ENCODE measurements around the gene GNG7. TPM values are rescaled to one million over a fixed set of nuclear protein-coding genes. Genes with fewer than 3 reads are reported as not detected.

GNG7 gene
- 0.45 and 0.65 TPM in 2 replicates for total RNA-seq (ENCODE audit: low replicate concordance)

DNA sequence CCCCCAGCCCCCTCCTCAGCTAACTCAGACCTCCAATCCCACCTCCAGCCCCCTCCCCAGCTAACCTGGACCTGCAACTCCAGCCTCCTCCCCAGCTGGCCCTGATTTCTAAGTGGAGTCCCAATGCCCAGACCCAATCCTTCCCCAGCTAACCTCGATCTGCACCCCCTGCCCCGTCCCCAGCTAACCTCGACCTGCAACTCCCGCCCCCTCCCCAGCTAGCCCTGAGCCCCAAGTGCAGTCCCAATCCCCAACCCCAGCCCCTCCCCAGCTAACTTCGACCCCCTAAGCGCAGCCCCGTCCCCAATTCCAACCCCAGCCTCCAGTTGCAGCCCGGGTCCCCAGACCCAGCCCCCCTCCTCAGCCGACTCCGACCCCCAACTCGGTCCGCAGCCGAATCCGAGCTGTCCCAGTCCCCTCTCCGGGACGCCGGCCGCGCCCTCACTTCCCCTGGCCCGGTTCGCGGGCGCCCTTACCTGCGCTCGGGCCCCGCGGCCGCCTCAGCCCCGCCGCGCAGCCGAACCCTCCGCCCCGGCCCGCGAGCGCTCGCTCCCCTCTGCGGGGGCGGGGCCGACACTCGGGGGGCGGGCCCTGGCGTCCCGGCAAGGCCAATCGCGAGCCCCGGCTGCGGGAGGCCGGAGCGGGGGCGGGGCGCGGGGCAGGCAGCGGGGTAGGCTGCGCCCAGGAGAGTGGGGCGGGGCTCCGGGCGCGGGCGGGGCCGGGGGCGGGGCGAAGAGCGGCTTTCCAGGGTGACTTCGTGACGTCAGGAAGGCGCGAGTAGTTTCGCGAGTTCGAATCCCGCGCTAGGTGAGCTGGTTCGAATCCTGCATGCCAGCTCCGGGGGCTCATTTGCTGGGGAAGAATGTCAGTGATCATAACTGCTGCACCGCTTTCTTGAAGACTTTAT, at the start of gene GNG7:
TSS of gene GNG7 (minus strand) at position 525 of the 907 bp plus-strand sequence. CDS start 182,006 bp downstream, outside the sequence.
- TF ChIP-seq CTCF (IDR thresholded peaks at IDR 0.05; ENCODE audit: insufficient read depth, low read length), result no peak
- peak; percentile 69 for DNase-seq (ENCODE audit: low read depth)
- H3K4me3 ChIP-seq (ENCODE audit: low read depth, low read length), result peak within 1 kb of the TSS; percentile 65

GRCh38 chr19:2751438-2751830, 48.9 kb upstream of the GNG7 start:
- TF ChIP-seq CTCF (IDR thresholded peaks at IDR 0.05; ENCODE audit: insufficient read depth, low read length), result no peak
- H3K4me3 ChIP-seq (ENCODE audit: low read depth, low read length), result no peak overlapping the region
- DNase-seq (ENCODE audit: low read depth), result no peak

DNA sequence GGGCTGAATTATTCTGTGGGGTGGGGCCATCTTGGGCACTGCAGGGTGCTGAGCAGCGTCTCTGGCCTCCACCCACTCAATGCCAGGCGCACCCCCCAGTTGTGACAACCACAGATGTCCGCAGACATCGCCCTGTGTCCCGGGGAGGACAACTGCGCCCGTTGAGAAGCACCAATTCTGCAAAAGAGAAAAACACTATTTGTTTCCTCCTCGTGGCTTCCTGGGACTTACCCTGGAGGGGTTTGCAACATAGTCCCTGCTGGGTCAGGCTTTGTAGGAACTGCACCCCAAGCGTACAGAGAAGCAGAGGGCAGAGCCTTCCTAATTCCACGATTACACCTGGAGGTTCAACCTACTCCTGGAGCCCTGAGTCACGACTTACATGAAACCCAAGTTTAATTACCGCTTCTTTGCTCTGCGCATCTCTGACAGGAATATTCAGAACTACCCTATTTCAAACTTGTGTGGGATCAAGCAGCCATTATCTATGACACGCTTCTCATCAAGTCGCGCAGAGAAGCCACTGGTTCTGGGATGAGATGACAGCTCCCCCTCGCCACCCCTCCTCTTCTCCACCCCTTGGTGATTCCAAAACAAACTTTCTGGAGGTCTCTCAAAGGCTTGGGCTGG, 48.4 kb upstream of the GNG7 start:
- no peak for DNase-seq (ENCODE audit: low read depth)
- no peak for TF ChIP-seq CTCF (IDR thresholded peaks at IDR 0.05; ENCODE audit: insufficient read depth, low read length)
- H3K4me3 ChIP-seq (ENCODE audit: low read depth, low read length), result no peak overlapping the region

DNA sequence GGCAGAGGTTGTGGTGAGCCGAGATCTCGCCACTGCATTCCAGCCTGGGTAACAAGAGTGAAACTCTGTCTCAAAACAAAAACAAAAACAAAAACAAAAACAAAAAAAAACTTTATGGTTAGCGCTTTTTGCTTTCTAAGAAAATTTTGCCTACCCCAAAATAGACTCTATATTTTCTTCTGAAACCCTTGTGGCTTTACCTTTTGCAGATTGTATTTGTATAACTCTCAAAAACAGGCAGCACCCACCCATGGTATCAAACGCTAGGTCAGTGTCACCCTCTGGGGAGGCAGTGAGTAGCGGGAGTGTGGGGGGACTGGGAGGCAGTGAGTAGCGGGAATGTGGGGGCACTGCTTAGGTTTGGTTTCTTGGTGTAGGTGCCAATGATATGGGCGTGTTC, 44.9 kb upstream of the GNG7 start:
- DNase-seq (ENCODE audit: low read depth), result no peak

DNA sequence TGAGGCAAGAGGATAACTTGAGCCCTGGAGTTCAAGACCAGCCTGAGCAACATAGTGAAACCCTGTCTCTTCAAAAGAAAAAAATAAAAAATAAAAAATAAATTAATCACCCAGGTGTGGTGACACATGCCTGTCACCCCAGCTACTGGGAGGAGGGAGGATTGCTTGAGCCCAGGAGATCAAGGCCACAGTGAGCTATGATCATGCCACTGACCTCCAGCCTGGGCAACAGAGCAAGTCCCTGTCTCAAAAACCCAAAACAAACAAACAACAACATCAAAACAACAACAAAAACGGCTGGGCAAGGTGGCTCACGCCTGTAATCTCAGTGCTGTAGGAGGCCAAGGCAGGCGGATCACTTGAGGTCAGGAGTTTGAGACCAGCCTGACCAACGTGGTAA, 41.6 kb upstream of the GNG7 start:
- no peak overlapping the region for H3K4me3 ChIP-seq (ENCODE audit: low read depth, low read length)
- no peak for DNase-seq (ENCODE audit: low read depth)
- no peak for TF ChIP-seq CTCF (IDR thresholded peaks at IDR 0.05; ENCODE audit: insufficient read depth, low read length)

More for the DNA sequence above, 44.9 kb upstream of the GNG7 start:
- no peak for TF ChIP-seq CTCF (IDR thresholded peaks at IDR 0.05; ENCODE audit: insufficient read depth, low read length)
- H3K4me3 ChIP-seq (ENCODE audit: low read depth, low read length), result no peak overlapping the region

GRCh38 chr19:2743099-2743498, 40.6 kb upstream of the GNG7 start:
- no peak overlapping the region for H3K4me3 ChIP-seq (ENCODE audit: low read depth, low read length)
- TF ChIP-seq CTCF (IDR thresholded peaks at IDR 0.05; ENCODE audit: insufficient read depth, low read length), result no peak
- no peak for DNase-seq (ENCODE audit: low read depth)

Measured in fibroblast of the aortic adventitia (primary cell).